ENCODE measurements around the gene UQCR11. TPM values are rescaled to one million over a fixed set of nuclear protein-coding genes. Genes with fewer than 3 reads are reported as not detected.

Gene UQCR11
- total and polyA plus RNA-seq, 2 donors (not counting 3 experiments of a cell fraction or from before 2014, with no cell fraction given) = 165 to 210 TPM

DNA sequence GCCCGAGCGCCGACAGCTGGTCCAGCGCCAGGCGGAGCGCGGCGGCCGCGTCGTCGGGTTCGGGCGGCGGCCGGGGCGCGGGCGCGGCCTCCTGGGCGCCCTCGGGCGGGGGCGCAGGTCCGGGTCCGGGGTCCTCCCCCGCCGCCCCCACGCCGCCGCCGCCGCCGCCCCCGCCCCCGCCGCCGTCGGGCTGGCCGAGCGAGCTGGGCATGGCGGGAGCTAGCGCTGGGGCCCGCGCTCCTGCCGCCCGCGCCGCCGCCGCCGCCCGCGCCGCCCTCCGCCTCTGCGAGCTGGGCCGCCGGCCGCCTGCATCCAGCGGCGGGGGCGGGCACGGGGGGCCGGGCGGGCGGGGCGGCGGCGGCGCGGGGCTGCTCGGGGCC lies 37.4 kb downstream of the UQCR11 start:
- FAIRE-seq (no peak), DNase-seq (ENCODE audit: low read depth, low spot score) (no peak)
- Histone ChIP-seq H3K79me2 (ENCODE audit: control insufficient read depth, insufficient read depth, low read length) (peaks cover 46% of the 10 kb centered on the region), H3K27ac (ENCODE audit: insufficient read depth, low read depth, low read length) (peak overlapping the region; percentile 96), H3K4me3 (replicated peaks in 1 of 3; ENCODE audit: insufficient read depth in 1 of 3, low read depth in 1 of 3, low read length in 3 of 3) (peak overlapping the region in 1 of 3 experiments; percentile 99), H3K4me1 (ENCODE audit: control insufficient read depth, extremely low read depth, insufficient read depth, low read length) (peaks cover 8% of the 10 kb centered on the region), H3K9me1 (replicated peaks; ENCODE audit: control insufficient read depth, extremely low read depth, insufficient read depth, low read length) (no peaks in the 10 kb centered on the region), H4K20me1 (replicated peaks; ENCODE audit: control insufficient read depth, extremely low read depth, insufficient read depth, low read length) (peaks cover 5% of the 10 kb centered on the region), H3K4me2 (ENCODE audit: insufficient read depth, low read length) (no peak overlapping the region), H2AFZ (ENCODE audit: low read depth, low read length) (no peak overlapping the region), H3K27me3 (ENCODE audit: control insufficient read depth in 2 of 2, insufficient read depth in 2 of 2, low read length in 2 of 2) (peaks cover 0 to 6% of the 10 kb centered on the region in 2 experiments), H3K9ac (replicated peaks; ENCODE audit: extremely low read depth, insufficient read depth, low read length) (no peak overlapping the region), H3K36me3 (ENCODE audit: control insufficient read depth in 2 of 2, extremely low read depth in 1 of 2, insufficient read depth in 2 of 2, low read length in 2 of 2) (peaks cover 3% of the 10 kb centered on the region in 2 experiments), H3K9me3 (replicated peaks; ENCODE audit: control insufficient read depth, insufficient read depth, low read length) (no peaks in the 10 kb centered on the region)
- TF ChIP-seq JUN (IDR thresholded peaks at IDR 0.05; ENCODE audit: borderline replicate concordance, insufficient read depth, insufficient read length, low read depth) (no peak), POLR2AphosphoS5 (IDR thresholded peaks at IDR 0.05; ENCODE audit: insufficient read depth, low read depth, low read length) (no peak), FOS (IDR thresholded peaks at IDR 0.05; ENCODE audit: borderline replicate concordance, insufficient read depth, low read length) (no peak), EZH2 (IDR thresholded peaks at IDR 0.05; ENCODE audit: borderline replicate concordance, low read depth, low read length, severe bottlenecking) (no peak), MYC (IDR thresholded peaks at IDR 0.05; ENCODE audit: low read depth, low read length) (no peak), POLR2A (IDR thresholded peaks at IDR 0.05; ENCODE audit: low read depth, low read length) (no peak), CTCF (IDR thresholded peaks at IDR 0.05; ENCODE audit: extremely low read depth in 1 of 2, insufficient read depth in 1 of 2, low read depth in 1 of 2, low read length in 2 of 2) (no peak), GATA2 (IDR thresholded peaks at IDR 0.05; ENCODE audit: insufficient read depth, insufficient read length, low read depth, low read length) (no peak), MAX (IDR thresholded peaks at IDR 0.05; ENCODE audit: insufficient read depth, insufficient read length) (no peak)
- POLR2A ChIA-PET = no interaction called here
- CTCF ChIA-PET = interaction anchor here (5.6 kb wide), 1 partner anchor 21 kb away, joined by 40 read pairs; no protein-coding TSS in a partner anchor
- BruUV-seq (replicated peaks) = no TSS peak
- dilution Hi-C loops (cut with MboI; ENCODE audit: extremely low pct_ligation_motif_present, low sequenced_read_pairs) = no loop called here
- intact Hi-C loops (cut with micrococcal nuclease) = loop anchor here (2.0 kb wide), 2 partner anchors 25 to 85 kb away; partner anchors contain the start of genes MBD3 and TCF3
